ENCODE measurements around the gene RWDD4.
"Not testable (repeated sequence)": the region's sequence is repeated elsewhere in the genome, so short reads cannot be mapped to it uniquely, and the experiment has no call there.

RWDD4 gene

DNA sequence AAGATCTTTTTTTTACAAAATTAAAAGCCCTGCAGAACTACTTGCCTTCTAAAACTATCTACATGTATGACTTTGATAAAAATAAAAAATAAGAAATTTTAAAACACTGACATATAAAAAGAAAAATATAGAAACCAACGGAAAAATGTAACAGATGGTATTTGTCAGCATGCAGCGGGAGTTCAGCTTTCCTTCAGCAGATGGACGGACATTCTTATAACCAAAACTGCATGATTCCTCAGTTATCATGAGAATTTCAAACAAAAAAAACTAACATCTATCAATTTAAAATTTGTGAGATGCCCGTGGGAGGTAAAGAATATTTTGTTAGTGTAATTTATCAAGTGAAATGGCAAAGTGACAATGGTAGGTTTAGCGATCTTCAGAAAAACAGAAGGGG, 23.2 kb downstream of the RWDD4 start:
- DNase-seq (ENCODE audit: low spot score), result no peak

DNA sequence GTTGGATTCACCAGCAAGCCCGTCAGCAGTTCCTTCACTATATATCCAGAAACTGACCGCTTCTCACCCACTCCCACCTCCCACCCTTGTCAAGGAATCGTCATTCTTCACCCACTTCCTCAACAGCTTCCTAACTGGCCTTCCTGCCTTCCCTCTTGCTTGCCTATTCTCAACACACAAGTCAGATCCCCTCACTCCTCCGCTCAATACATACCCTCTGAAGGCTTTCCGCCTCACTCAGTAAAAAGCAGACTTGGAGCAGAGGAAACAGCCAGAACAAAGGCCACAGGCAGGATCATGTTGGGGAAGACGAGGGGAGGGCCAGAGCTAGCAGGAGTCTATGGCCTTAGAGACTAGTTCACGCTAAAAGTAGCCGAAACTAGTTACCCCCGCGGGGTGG, 23.7 kb downstream of the RWDD4 start:
- DNase-seq (ENCODE audit: low spot score), result no peak

DNA sequence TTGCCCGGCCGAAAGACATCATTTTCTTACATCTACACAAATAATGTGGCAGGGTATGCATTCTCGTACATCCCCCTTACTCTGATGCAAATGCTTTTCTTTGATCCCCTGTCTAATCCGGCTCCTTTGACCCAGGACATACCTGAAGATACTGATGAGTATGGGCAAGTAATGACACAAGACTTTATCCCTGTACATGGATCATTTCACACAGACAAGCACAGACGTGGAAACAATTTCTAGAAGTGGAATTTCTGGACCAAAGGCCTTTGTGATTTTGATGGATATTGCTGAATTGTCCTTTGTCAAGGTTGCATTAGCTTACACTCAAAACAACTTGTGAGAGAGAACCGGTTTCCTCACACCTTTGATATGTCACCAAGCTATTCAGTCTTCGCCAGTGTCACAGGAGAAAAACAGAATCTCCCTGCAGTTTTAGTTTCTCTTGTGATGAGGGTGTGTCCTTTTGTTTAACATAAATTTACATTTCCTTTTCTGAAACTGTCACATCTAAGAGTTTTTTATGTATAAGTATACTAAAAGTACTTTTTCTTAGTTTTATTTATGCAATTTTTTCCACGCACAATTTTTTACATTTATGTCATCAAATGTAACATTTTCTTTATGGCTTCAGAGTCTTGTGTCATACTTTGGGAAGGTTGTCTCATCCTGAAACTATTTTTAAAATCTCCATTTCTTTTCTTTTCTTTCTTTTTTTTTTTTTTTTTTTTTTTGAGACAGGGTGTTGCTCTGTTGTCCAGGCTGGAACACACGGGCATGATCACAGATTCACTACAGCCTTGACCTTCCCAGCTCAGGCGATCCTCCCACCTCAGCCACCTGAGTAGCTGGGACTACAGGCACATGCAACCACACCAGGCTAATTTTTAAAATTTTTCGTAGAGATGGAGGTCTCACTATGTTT, 25.2 kb downstream of the RWDD4 start:
- peak; percentile 29 for DNase-seq (ENCODE audit: low spot score)

DNA sequence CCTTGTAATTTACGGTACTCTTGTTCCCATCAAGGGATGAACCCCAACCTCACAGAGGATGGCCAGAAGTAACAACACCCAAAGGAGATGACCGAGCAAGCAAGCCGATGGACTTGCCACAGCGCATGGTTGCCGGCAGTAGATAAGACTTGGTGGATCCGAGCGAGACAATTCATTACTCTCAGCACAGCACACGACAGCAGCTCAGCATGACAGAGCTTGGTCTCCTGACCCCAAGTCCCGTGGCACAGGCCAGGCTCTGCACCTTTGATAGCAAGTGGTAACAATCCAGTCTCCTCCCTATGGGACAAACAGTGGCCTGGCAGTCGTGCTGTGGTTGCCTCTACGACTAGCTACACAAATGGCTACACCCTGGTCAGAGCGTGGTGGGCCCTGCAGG, 26.3 kb downstream of the RWDD4 start:
- DNase-seq (ENCODE audit: low spot score), result no peak

DNA sequence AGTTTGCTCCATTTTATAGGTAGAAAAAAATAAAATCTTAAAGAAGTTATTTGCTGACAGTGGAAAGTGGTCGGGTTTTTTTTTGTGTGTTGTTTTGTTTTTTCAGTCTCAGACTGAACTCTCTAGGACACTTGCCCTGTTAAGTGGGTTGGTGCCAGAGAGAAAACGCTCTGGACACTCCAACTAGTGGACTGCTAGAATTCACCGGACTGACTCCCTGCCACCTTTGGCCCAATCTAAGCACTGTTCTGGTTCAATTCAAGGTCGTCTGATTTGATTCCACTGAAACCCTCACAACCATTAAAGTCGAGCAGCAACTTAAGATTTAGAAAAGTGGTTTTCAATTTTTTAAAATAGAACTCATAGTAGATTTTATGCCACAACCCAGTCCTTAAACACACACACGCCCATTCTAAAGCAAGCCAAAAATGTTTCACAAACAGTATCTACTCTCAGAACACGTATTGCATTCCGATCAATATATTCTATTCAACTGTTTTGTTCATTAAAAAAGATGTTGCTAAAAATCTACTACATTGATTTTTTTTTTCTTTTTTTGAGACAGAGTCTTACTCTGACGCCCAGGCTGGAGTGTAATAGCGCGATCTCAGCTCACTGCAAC, 27.3 kb downstream of the RWDD4 start:
- no peak for DNase-seq (ENCODE audit: low spot score)

DNA sequence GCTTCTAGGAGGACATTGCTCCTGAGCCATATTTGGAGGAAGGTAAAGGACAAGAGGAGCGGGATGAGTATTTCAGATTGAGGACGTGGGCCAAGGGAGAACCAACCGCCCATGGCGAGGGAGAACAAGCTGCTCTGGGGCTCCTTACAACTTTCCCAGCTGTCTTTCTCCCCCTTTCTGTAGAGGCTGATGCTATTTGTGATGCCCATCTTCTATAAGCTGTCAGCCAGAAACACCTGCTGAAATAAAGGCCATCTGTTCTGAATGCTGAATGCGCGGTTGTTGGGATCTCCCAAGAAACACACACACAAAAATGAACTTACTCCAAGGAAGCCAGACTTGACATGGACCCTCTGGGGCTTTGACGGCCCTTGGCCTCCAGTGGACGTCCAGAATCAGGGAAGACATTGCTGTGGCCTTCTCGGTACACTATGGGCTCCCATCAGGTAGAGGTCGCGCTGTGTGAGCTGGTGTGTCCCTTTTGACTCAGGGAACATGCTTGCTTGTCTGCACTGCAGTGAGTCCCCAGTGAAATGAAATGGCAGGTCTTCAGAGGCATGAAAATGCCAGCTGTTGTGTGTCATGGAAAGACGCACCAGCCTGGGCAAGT, 30.9 kb downstream of the RWDD4 start:
- no peak for DNase-seq (ENCODE audit: low spot score)

DNA sequence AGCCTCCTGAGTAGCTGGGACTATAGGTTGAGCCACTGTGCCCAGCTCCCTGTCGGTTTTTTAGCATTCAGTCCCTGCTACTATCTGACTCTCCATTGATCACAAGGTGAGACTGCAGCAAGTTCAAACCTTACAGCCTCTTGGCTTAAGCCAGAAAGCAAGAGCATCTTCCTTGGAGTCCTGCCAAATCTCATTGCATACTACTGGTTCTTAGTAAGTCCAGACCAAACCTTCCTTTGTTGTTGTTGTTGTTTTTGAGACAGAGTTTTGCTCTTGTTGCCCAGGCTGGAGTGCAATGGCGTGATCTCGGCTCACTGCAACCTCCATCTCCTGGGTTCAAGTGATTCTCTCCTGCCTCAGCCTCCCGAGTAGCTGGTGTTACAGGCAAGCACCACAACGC, 31.7 kb downstream of the RWDD4 start:
- not testable (repeated sequence) for DNase-seq (ENCODE audit: low spot score)

DNA sequence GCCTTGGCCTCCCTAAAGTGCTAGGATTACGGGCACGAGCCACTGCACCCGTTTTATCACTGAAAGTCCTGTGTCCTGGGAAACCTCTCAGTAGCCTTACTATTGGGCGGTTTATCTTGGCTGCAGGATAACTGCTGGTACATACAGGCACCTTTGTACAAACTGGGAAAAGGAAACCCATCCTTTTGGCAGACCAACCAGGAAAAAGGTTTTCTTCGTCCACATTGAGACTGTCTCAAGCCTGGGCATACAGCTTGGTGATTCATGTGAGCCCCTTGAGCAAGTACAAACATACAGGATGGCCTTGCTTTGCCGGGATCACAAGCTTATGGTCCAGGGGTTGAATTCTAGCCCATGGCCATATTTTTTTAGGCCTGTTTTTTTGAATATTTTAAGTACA, 32.8 kb downstream of the RWDD4 start:
- no peak for DNase-seq (ENCODE audit: low spot score)

DNA sequence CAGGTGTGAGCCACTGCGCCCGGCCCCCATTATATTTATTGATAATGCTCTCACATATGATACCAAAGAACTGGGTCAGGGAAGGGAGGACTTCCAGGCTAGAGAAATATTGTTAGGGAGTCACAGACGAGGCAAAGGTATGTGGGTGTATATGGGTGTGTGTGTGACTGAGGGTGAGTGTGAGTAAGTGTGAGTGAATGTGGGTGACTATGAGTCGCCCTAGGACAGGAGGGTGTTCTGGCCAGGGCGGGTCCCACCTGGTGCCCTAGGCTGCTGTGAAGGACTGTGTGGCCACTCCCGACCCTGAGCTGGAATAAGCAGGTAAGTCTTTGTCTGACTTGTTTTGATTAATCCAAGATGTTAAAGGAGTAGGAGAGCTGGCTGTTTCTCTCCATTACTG, 34.4 kb downstream of the RWDD4 start:
- DNase-seq (ENCODE audit: low spot score), result no peak

DNA sequence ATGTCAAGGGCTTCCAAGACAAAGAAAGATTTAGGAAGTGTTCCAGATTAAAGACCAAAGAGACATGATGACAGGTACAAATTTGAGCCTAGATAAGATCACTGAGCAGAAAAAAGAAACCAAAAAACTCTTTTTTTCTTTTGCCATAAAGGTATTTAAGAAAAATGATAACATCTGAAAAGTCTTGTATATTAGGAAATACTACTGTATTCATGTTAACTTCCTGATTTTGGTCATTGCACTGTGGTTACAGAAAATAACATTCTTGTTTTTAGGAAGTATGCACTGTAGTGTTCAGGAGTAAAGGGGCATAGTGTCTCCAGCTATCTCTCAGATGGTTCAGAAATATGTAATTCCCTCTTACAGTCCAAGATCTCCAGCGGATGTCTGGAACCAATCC, 37.1 kb downstream of the RWDD4 start:
- no peak for DNase-seq (ENCODE audit: low spot score)

DNA sequence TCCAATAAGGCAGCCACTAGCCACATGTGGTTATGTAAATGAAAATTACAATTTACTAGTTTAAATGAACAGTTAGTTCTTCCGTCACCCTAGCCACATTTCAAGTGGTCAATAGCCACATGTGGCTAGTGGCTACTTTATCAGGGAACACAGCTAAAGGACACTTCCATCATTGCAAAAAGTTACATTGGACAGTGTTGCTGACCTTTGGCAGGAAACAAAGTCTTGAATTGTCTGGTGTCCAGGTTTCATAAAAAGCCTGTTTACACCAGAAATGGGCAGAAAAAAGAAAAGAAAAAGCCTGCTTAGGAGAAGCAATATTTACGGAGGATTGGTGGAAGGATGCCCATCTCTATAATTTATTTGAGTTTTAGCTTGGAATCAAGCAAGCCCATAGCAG, 38.6 kb downstream of the RWDD4 start:
- no peak for DNase-seq (ENCODE audit: low spot score)

DNA sequence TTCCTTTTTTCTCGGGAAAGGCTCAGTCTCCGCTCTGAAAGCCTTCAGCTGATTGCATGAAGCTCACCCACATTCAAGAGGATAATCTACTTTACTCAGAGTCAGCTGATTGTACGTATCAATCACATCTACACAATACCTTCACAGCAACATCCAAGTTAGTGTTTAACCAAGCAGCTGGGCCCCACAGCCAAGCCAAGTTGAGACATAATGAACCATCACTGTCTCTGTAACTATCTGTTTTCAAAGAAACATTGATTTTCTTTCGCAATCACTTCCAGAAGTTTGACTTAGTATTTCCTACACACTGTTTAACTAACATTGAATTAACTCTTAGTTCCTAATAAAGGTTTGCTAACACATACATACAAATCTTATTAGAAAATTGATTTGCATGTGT, 40.3 kb downstream of the RWDD4 start:
- peak; percentile 42 for DNase-seq (ENCODE audit: low spot score)

DNA sequence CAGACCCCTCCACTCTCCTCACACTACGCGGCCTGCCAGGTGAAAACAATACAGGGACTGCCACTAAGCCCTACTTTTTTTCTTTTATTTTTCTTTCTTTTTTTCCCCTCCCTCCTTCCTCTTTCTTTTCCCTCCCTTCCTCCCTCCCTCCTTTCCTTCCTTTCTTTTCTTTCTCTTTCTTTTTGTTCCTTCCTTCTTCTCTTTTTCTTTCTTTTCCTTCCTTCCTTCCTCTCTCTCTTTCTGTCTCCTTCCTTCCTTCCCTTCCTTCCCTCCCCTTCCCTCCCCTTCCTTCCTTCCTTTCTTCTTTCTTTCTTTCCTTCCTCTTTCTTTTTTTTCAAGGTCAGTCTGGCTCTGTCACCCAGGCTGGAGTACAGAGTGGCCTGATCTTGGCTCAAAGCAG, 41.9 kb downstream of the RWDD4 start:
- DNase-seq (ENCODE audit: low spot score), result no peak

DNA sequence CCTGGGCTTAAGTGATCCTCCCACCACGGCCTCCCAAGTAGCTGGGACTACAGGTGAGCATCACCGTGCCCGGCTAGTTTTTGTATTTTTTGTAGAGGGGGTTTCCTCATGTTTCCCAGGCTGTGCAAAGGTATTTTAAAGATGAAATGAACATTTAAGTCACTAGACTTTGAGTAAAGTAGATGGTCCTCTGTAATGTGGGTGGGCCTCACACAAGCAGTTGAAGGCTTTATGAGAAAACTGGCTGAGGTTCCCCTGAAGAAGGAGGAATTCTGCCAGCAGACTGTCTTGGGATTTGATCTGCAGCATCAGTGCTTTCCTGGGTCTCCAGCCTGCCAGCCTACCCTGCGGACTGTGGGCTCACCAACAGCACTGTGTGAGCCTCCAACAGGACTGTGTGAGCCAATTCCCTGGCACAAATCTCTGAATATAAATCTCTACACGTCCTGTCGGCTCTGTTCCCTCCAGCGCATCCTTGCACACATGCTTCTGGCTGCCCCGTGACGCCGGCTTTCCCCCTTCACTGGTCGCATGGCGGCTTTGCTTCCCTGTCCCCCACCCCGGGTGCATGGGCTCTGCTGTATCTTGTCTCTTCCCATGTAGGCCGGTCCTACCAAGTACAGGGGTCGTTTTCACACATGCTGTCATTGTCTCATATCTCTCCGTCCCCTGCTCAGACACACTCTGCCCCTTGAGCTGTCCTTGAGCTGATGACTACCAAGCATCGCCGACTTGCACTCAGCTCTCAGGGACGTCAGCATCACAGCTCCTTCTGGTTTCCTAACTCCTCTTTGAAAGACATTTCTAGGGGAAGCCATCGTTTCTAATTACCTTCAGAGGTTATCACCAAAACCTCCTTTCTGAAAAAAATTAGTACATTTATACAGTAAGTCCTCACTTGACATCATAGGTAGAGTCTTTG, 46.4 kb downstream of the RWDD4 start:
- no peak for DNase-seq (ENCODE audit: low spot score)

DNA sequence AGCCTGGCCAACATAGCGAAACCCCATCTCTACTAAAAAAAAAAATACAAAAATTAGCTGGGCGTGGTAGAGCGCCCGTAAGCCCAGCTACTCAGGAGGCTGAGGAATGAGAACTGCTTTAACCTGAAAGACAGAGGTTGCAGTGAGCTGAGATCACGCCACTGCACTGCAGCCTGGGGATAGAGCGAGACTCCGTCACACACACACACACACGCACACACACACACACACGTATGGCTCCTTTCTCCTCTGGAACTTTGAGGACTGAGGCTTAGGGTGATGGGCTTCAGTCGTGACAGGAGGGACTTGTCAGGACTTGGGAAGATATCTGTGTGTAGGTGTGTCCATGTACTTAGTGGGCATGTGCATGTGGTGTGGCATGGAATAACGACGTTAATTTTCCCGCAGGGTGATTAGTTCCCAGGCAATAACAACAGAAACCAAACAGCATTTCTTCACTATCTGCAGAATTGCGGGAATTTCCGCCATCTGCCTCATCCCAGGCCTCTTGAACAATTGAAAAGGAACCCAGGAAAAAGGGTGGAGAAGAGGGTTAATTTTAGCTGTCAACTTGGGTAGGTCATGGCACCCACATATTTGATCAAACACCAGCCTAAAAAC, 47.7 kb downstream of the RWDD4 start:
- DNase-seq (ENCODE audit: low spot score), result no peak

DNA sequence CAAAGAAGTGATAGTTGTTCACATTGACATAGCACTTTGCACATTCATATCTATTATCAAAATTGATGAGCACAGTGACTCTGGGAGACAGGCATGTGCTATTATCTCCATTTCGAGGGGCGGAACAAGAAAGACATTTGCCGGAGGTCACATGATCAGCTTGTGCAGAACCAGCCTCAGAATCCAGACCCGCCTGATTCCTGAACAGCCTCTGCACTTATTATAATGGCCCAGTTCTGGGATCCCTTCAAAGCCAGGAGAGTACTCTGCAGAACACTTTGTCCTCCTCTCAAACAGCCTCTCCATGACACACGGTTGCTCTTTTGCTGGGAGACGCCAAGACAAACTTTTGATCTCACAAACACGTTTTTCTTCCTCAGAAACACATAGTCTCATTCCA, 48.4 kb downstream of the RWDD4 start:
- peak; percentile 20 for DNase-seq (ENCODE audit: low spot score)

DNA sequence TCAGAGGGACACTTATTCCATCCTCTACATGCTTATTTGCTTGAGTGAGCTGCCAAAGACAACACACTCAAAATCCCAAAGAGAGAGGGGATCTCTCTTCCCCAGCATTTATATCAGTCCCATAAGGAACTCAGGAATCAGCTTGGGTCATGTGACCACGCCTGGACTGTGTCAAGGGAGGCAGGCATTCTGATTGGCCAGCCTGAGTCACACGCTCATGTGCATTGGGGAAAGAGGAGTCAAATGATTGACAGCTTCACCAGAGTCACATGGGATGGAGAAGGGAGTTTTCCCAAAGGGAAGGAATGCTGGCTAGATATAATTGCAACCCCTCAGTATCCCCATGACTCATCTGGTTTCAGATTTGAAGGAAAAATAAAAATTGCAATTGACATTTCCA, 49.0 kb downstream of the RWDD4 start:
- DNase-seq (ENCODE audit: low spot score), result peak; percentile 23

DNA sequence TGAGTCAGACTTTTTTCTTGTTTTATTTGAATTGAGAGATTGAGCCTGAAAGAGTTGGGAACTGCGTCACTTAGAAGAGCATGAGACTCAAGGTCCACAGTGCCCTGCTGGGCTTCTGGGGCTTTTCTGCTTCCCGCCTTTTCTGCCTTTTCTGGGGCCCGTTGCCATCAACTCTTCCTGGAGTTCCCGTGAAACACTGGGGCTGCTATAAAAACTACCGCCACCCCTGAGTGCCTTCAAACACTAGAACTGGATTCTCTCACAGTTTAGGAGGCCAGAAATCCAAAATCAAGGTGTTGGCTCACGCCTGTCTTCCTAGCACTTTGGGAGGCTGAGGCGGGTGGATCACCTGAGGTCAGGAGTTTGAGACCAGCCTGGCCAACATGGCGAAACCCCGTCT, 49.8 kb downstream of the RWDD4 start:
- no peak for DNase-seq (ENCODE audit: low spot score)

DNA sequence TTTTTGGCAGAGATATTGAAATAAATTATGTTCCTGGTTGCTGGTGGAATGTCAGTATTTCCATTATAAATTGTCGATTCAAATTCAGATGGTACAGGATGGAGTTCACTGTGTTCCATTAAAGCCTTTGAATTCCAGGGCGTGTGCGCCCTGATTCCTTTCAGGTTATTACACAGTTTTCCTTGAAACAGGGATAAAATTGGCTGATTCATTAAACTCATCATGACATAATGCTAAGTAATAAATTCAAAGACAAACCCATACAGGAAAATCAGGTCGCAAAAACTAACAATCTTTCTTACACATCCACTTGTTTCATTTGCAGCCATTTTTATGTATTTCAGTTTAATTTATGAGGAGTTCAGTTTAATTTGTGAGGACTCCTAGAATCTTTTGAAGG, 51.1 kb downstream of the RWDD4 start:
- no peak for DNase-seq (ENCODE audit: low spot score)

DNA sequence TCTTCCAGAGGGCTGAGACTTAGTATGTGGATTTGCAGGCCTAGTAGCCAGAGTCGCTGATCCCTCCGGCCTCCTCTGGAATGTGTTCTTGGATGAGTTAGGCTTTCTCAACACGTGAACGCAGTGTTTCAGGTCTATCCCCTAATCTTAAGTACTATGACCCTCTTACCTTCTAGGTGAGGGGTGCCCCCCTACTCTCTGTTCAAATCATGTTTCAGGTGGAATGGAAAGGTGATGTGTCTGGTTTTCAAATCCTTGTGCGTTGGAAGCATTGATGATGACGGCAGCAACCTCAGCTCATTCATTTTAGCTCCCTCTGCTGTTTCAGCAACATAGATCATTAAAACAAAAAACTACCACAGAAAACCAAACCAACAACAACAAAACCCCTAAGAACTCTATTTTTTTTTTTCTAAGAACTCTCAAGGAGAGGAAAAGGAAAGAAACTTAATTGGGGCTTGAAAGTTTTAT, 56.4 kb downstream of the RWDD4 start:
- peak; percentile 41 for DNase-seq (ENCODE audit: low spot score)

DNA sequence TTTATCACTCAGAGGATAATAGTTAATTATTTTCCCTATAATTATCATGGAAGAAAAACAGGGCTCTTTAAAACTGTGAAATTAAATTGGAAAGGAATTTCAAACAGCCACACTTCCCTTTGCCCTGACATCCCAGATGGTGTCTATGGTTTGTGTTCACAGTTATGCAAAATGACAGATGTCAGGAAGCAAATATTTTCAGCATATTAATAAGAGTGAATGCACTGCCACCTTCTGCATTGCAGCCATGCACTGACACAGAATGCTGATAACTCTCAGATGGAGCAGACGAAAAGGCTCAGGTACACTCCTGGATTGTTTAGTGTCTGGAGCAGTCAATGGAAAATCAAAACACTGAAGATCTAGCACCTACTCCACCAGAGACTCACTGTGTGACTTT, 57.6 kb downstream of the RWDD4 start:
- no peak for DNase-seq (ENCODE audit: low spot score)
